OCI-LY1 (cell line): ENCODE data around the gene APC.

Experiments
- EZH2 ChIP-seq: fragments of 200-600 bp; sonication (generic), shearing (Covaris generic); IDR thresholded peaks from 2 replicates; pipeline ENCODE4 v1.8.0; 2017; ENCODE audit warnings: borderline replicate concordance, mixed run types, mild to moderate bottlenecking, antibody characterized with exemption, low read length, moderate library complexity, mixed read lengths
- TF ChIP-seq, protein P1 (sequence below): fragments of 200-600 bp; sonication (generic), shearing (Covaris generic); IDR thresholded peaks from 2 replicates; pipeline ENCODE4 v1.5.1; 2017; ENCODE audit warnings: mild to moderate bottlenecking, antibody characterized with exemption, low read length, moderate library complexity, mixed read lengths

- TF ChIP-seq, protein P1, sequence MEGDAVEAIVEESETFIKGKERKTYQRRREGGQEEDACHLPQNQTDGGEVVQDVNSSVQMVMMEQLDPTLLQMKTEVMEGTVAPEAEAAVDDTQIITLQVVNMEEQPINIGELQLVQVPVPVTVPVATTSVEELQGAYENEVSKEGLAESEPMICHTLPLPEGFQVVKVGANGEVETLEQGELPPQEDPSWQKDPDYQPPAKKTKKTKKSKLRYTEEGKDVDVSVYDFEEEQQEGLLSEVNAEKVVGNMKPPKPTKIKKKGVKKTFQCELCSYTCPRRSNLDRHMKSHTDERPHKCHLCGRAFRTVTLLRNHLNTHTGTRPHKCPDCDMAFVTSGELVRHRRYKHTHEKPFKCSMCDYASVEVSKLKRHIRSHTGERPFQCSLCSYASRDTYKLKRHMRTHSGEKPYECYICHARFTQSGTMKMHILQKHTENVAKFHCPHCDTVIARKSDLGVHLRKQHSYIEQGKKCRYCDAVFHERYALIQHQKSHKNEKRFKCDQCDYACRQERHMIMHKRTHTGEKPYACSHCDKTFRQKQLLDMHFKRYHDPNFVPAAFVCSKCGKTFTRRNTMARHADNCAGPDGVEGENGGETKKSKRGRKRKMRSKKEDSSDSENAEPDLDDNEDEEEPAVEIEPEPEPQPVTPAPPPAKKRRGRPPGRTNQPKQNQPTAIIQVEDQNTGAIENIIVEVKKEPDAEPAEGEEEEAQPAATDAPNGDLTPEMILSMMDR, result no peak
- no peak for TF ChIP-seq EZH2
Observed at GRCh38 chr5:112862085-112862484, 124.4 kb downstream of the APC start.
